IPS-18a (cell line): ENCODE data around the gene SRSF4.
"Not testable (repeated sequence)": the region's sequence is repeated elsewhere in the genome, so short reads cannot be mapped to it uniquely, and the experiment has no call there.

ENCODE experiments used
- H3K27ac ChIP-seq: one replicate; pipeline ENCODE4 v1.5.1; 2013; ENCODE audit warnings: low read length
- H3K27me3 ChIP-seq: one replicate; pipeline ENCODE4 v1.6.1; 2013; ENCODE audit warnings: mild to moderate bottlenecking, low read length; ENCODE audit not compliant: control insufficient read depth, insufficient read depth
- H3K36me3 ChIP-seq: one replicate; pipeline ENCODE4 v1.6.1; 2013; ENCODE audit warnings: low read depth, low read length; ENCODE audit not compliant: control insufficient read depth
- H3K4me1 ChIP-seq: one replicate; pipeline ENCODE4 v1.6.1; 2013; ENCODE audit warnings: low read depth, low read length; ENCODE audit not compliant: control insufficient read depth
- H3K4me3 ChIP-seq: one replicate; pipeline ENCODE4 v1.5.1; 2013; ENCODE audit warnings: low read length
- H3K9ac ChIP-seq: one replicate; pipeline ENCODE4 v1.6.1; 2013; ENCODE audit warnings: mild to moderate bottlenecking, low read length, moderate library complexity
- H3K9me3 ChIP-seq: one replicate; pipeline ENCODE4 v1.6.1; 2013; ENCODE audit warnings: low read depth, low read length; ENCODE audit not compliant: control insufficient read depth

The SRSF4 gene

DNA sequence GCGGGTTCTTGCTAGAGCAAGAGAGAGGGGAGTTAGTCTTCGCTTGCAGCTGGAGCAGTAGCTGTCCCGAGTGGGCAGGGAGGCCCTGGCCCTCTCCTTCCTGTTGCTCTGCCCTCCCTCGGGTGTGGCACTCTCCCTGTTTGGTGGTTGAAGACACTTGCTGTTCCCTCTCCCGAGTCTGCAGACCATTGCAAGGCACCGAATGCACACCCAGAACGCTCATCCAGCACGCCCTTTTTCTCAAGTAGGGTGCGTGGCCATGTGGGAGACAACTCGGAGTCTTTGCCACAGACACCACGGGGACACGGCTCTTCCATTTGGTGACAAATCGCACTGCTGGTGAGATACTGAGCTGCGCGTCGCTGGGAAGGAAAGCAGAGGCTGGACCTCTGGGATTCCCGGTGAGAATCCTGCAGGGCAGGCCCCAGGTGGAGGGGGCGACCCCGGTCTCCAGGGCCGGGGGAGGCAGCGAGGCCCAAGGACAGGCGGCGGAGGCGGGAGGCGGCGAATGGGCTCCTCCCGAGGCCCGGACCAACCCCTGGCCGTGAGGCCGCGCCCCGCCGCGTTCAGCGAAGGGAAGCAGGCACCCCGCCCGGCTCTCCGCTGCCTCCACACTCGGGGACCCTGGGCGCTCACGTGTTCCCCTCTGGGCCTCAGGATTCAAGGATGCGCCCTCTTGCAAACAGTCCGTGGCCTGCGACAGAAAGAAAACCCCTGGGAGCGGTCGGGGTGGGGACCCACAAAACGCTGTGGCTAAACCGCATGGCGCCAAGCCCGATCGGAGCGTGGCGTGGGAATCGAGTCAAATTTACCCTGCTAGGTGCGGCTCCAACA is 47.6 kb downstream of the SRSF4 start:
- Histone ChIP-seq H3K9me3 (no peaks in the 10 kb centered on the region), H3K4me1 (no peaks in the 10 kb centered on the region), H3K27me3 (no peaks in the 10 kb centered on the region), H3K9ac (no peak overlapping the region), H3K27ac (no peak overlapping the region), H3K4me3 (no peak overlapping the region), H3K36me3 (no peaks in the 10 kb centered on the region)

- H3K9me3 ChIP-seq, H3K27ac ChIP-seq, H3K4me3 ChIP-seq, H3K9ac ChIP-seq, H3K27me3 ChIP-seq, H3K36me3 ChIP-seq, H3K4me1 ChIP-seq: not testable (repeated sequence)
Observed at GRCh38 chr1:29131056-29131455, 50.6 kb downstream of the SRSF4 start.

DNA sequence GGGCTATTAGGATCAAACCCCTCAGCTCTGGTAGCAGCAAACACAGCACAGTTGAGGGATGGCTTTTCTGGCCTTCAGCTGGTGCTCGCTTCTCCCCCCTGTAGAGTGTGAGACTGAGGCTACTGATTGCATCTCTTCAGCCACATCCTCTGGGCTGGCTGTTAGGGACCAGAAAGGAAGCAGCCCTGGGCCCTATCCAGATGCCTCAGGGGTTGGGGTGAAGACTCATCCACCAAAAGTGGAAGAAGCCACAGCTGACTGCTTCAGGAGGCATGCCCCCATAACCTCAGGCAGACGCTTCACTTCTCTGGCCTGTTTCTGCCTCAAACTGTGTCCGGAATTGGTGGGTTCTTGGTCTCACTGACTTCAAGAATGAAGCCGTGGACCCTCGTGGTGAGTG is 51.8 kb downstream of the SRSF4 start:
- no peak overlapping the region for H3K27ac ChIP-seq
- no peaks in the 10 kb centered on the region for H3K36me3 ChIP-seq
- no peak overlapping the region for H3K9ac ChIP-seq
- no peak overlapping the region for H3K4me3 ChIP-seq
- no peaks in the 10 kb centered on the region for H3K9me3 ChIP-seq
- no peaks in the 10 kb centered on the region for H3K4me1 ChIP-seq
- peaks cover 8% of the 10 kb centered on the region for H3K27me3 ChIP-seq

GRCh38 chr1:29128739-29129138 is 53.0 kb downstream of the SRSF4 start:
- Histone ChIP-seq H3K9ac (no peak overlapping the region), H3K27me3 (peaks cover 15% of the 10 kb centered on the region), H3K4me3 (no peak overlapping the region)

GRCh38 chr1:29126198-29126597 is 55.5 kb downstream of the SRSF4 start:
- Histone ChIP-seq H3K9me3 (no peaks in the 10 kb centered on the region), H3K27ac (no peak overlapping the region), H3K27me3 (peaks cover 39% of the 10 kb centered on the region), H3K36me3 (no peaks in the 10 kb centered on the region), H3K9ac (no peak overlapping the region), H3K4me3 (no peak overlapping the region), H3K4me1 (no peaks in the 10 kb centered on the region)

More at GRCh38 chr1:29128739-29129138, 53.0 kb downstream of the SRSF4 start:
- Histone ChIP-seq H3K27ac (no peak overlapping the region), H3K4me1 (no peaks in the 10 kb centered on the region), H3K9me3 (no peaks in the 10 kb centered on the region), H3K36me3 (no peaks in the 10 kb centered on the region)

DNA sequence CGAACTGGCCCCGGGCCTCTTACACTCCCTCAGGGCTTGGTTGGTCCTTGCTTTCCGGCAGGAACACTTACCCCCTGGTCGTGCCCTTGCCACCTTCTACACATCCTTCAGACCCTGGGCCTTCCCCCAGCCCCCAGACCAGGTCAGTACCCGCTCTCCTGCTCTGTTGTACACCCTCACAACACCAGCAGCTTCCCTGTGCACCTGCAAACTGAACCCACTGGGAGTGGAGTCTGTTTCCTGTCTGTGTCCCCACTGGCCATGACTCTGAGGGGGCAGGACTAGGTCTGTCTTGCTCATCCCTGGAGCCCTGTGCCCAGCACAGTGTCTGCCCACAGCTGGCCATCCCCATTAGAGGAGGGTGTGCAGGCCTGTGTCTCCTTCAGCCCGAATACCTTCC is 55.9 kb downstream of the SRSF4 start:
- H3K4me1 ChIP-seq, result no peaks in the 10 kb centered on the region
- no peaks in the 10 kb centered on the region for H3K9me3 ChIP-seq
- no peak overlapping the region for H3K27ac ChIP-seq
- no peak overlapping the region for H3K4me3 ChIP-seq
- peaks cover 43% of the 10 kb centered on the region for H3K27me3 ChIP-seq
- H3K36me3 ChIP-seq, result no peaks in the 10 kb centered on the region
- H3K9ac ChIP-seq, result no peak overlapping the region

- no peaks in the 10 kb centered on the region for H3K9me3 ChIP-seq
- no peaks in the 10 kb centered on the region for H3K4me1 ChIP-seq
- H3K36me3 ChIP-seq, result no peaks in the 10 kb centered on the region
- peak overlapping the region; percentile 64 for H3K4me3 ChIP-seq
- no peak overlapping the region for H3K27ac ChIP-seq
- no peak overlapping the region for H3K9ac ChIP-seq
- peaks cover 47% of the 10 kb centered on the region for H3K27me3 ChIP-seq
Observed at GRCh38 chr1:29125237-29125641, 56.5 kb downstream of the SRSF4 start.

- Histone ChIP-seq H3K27me3 (peaks cover 47% of the 10 kb centered on the region), H3K9ac (peak overlapping the region; percentile 42), H3K9me3 (no peaks in the 10 kb centered on the region), H3K4me1 (no peaks in the 10 kb centered on the region), H3K27ac (no peak overlapping the region), H3K36me3 (no peaks in the 10 kb centered on the region), H3K4me3 (peak overlapping the region; percentile 64)
Observed at GRCh38 chr1:29124366-29125236, 57.1 kb downstream of the SRSF4 start.

DNA sequence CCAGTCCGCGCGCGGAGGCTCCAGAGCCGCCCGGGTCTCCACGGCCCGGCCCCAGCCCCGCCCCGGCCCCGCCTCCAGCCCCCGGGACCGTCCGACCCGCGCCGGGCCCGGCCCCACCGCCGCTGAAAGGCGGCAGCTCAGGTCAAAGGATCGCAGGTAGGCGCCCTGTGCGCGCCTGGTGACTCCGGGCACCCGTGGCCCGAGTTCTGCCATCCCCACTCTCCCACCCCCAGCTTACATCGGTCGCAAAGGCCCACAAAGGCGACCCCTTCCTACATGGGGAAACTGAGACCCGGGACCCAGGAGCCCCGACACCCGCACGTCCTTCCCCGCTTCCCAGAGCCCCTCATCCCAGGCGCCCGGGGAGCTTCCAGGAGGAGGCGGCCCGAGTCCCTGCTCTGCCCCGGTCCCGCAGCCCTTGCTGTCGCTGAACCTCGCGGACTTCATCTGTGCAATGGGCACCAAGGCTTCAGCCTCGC is 57.8 kb downstream of the SRSF4 start, which contains the start of gene TMEM200B:
Gene TMEM200B (minus strand): TSS at position 17 of the 479 bp plus-strand sequence. CDS start 2,075 bp downstream, outside the sequence.
- Histone ChIP-seq H3K27me3 (peaks cover 47% of the 10 kb centered on the region), H3K9ac (peak within 1 kb of the TSS; percentile 42), H3K4me3 (peak within 1 kb of the TSS; percentile 64), H3K36me3 (no peaks in the 10 kb centered on the region), H3K27ac (no peak within 1 kb of the TSS), H3K9me3 (no peaks in the 10 kb centered on the region), H3K4me1 (no peaks in the 10 kb centered on the region)

DNA sequence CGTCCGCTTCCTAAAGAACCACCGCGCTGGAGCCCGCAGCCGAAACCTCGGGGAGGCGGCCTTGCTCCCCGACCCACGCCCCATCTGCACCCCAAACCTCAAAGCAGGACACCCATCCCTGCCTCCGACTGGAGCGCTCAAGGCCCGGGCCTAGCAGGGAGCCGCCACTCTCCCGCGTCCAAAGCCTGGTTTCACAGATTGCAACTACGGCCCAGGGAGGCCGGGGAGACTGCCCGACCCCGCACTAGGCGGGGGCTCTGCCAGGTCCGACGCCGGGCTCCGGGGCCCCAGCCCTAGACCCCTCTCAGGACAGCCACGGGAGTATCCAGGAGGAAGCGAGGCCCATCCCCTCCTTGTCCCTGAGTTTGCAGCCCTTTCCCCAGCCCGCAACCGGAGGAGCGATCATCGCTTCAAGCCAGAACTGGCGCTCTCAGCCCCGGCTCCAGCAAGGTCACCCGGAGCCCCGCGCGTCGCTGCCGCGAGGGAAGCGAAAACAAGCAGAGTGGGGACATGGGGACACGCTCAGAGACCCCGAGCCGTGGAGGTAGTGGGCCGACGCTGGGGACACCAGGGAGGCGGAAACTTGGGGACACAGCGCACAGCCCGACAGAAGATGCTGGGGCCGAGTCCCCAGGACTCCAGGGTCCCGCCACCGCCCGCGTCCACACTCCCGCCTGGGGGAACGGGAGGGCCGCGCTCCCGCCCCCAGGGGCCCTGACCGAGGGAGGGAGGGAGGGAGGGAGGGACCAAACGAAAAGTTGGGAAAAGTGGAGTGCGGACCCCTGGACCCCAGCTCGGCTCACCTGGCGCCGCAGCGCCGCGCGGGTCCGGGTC is 58.4 kb downstream of the SRSF4 start:
- H3K36me3 ChIP-seq, result no peaks in the 10 kb centered on the region
- no peaks in the 10 kb centered on the region for H3K9me3 ChIP-seq
- peak overlapping the region; percentile 63 for H3K4me3 ChIP-seq
- no peaks in the 10 kb centered on the region for H3K4me1 ChIP-seq
- H3K9ac ChIP-seq, result peak overlapping the region; percentile 26
- H3K27ac ChIP-seq, result no peak overlapping the region
- peaks cover 47% of the 10 kb centered on the region for H3K27me3 ChIP-seq

- Histone ChIP-seq H3K27ac (no peak overlapping the region), H3K9me3 (no peaks in the 10 kb centered on the region), H3K27me3 (peaks cover 47% of the 10 kb centered on the region), H3K36me3 (no peaks in the 10 kb centered on the region), H3K4me3 (peak overlapping the region; percentile 63), H3K4me1 (no peaks in the 10 kb centered on the region), H3K9ac (peak overlapping the region; percentile 26)
Observed at GRCh38 chr1:29122682-29123052, 59.0 kb downstream of the SRSF4 start.
